ENCODE data around the gene GALNT18.

GALNT18 gene

GRCh38 chr11:11379661-11380060, 242.1 kb downstream of the GALNT18 start:
- H3K4me1 ChIP-seq = no peaks in the 10 kb centered on the region
- H3K27me3 ChIP-seq = no peaks in the 10 kb centered on the region
- TF ChIP-seq CTCF (IDR thresholded peaks at IDR 0.05; ENCODE audit: low read depth, low read length) = no peak
- H3K9me3 ChIP-seq = no peaks in the 10 kb centered on the region
- no peak overlapping the region for H3K4me3 ChIP-seq (ENCODE audit: low read depth, low read length)
- DNase-seq = no peak
- no peaks in the 10 kb centered on the region for H3K36me3 ChIP-seq

GRCh38 chr11:11378184-11378940, 243.4 kb downstream of the GALNT18 start:
- Histone ChIP-seq H3K4me1 (no peaks in the 10 kb centered on the region), H3K27me3 (no peaks in the 10 kb centered on the region), H3K4me3 (ENCODE audit: low read depth, low read length) (no peak overlapping the region), H3K36me3 (no peaks in the 10 kb centered on the region), H3K9me3 (no peaks in the 10 kb centered on the region)
- no peak for TF ChIP-seq CTCF (IDR thresholded peaks at IDR 0.05; ENCODE audit: low read depth, low read length)
- DNase-seq = no peak

- no peak for TF ChIP-seq CTCF (IDR thresholded peaks at IDR 0.05; ENCODE audit: low read depth, low read length)
Observed at GRCh38 chr11:11374358-11375148, 247.3 kb downstream of the GALNT18 start.

GRCh38 chr11:11373934-11374333, 247.9 kb downstream of the GALNT18 start:
- H3K4me1 ChIP-seq = no peaks in the 10 kb centered on the region
- H3K4me3 ChIP-seq (ENCODE audit: low read depth, low read length) = no peak overlapping the region
- no peaks in the 10 kb centered on the region for H3K9me3 ChIP-seq
- no peak for TF ChIP-seq CTCF (IDR thresholded peaks at IDR 0.05; ENCODE audit: low read depth, low read length)
- H3K27me3 ChIP-seq = no peaks in the 10 kb centered on the region
- H3K36me3 ChIP-seq = no peaks in the 10 kb centered on the region
- DNase-seq = no peak

More at GRCh38 chr11:11374358-11375148, 247.3 kb downstream of the GALNT18 start:
- H3K4me3 ChIP-seq (ENCODE audit: low read depth, low read length) = no peak overlapping the region
- no peaks in the 10 kb centered on the region for H3K9me3 ChIP-seq
- H3K27me3 ChIP-seq = no peaks in the 10 kb centered on the region
- H3K4me1 ChIP-seq = no peaks in the 10 kb centered on the region
- no peak for DNase-seq
- no peaks in the 10 kb centered on the region for H3K36me3 ChIP-seq

- Histone ChIP-seq H3K4me1 (no peaks in the 10 kb centered on the region), H3K27me3 (no peaks in the 10 kb centered on the region), H3K4me3 (ENCODE audit: low read depth, low read length) (no peak overlapping the region), H3K9me3 (no peaks in the 10 kb centered on the region), H3K36me3 (no peaks in the 10 kb centered on the region)
- TF ChIP-seq CTCF (IDR thresholded peaks at IDR 0.05; ENCODE audit: low read depth, low read length) = no peak
- no peak for DNase-seq
Observed at GRCh38 chr11:11372461-11372860, 249.3 kb downstream of the GALNT18 start.

GRCh38 chr11:11370962-11371303, 250.9 kb downstream of the GALNT18 start:
- no peaks in the 10 kb centered on the region for H3K9me3 ChIP-seq
- no peaks in the 10 kb centered on the region for H3K4me1 ChIP-seq
- H3K36me3 ChIP-seq = no peaks in the 10 kb centered on the region
- no peak for TF ChIP-seq CTCF (IDR thresholded peaks at IDR 0.05; ENCODE audit: low read depth, low read length)
- no peak for DNase-seq
- no peak overlapping the region for H3K4me3 ChIP-seq (ENCODE audit: low read depth, low read length)
- H3K27me3 ChIP-seq = no peaks in the 10 kb centered on the region
